Esophagus squamous epithelium (tissue), 4 donors: ENCODE data around the gene LURAP1L.

Experiments
- CTCF ChIP-seq, 6 experiments: fragments of 450-650 bp in 4 of 6; fragments of 200-600 bp in 2 of 6; sonication (generic) in 2 of 6; IDR thresholded peaks; one replicate each; pipeline ENCODE4 v1.5.1; 2016 to 2019; ENCODE audit warnings: antibody characterized with exemption in 6 of 6, mild to moderate bottlenecking in 4 of 6, moderate library complexity in 4 of 6
- POLR2A ChIP-seq, 4 donors: fragments of 450-650 bp; IDR thresholded peaks; one replicate each; pipeline ENCODE4 v1.6.1; 2017; ENCODE audit warnings: antibody characterized with exemption in 4 of 4, mild to moderate bottlenecking in 4 of 4, moderate library complexity in 3 of 4

DNA sequence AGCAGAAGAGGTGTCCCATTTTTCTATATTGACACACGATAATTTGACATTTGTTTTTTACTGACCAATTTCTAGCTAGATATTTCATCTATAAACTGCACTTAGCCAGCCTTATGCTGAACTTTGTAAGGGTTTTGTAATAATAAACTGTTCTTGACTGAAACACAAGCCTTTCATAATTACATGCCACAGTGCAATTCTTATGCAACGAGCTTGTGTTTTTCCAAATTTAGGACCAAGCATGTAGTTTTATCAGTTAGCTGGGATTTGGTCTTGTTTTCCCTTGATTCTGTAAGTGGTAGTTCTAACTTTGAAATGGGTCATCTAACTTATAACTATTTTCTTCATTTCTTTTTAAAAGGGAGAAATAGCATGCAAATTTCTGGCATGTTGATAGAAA lies 1.3 kb upstream of the LURAP1L start:
- TF ChIP-seq CTCF (IDR thresholded peaks at IDR 0.05) (no peak), POLR2A (IDR thresholded peaks at IDR 0.05) (no peak)
